KMS-11 (cell line): ENCODE results near the gene NRG3.

Experiments
- H2AFZ ChIP-seq: fragments of 200-600 bp; sonication (generic); 2 replicates; pipeline ENCODE4 v1.6.1; 2016; ENCODE audit warnings: antibody characterized with exemption, mixed run types, low read depth
- H3K27ac ChIP-seq: fragments of 200-600 bp; sonication (generic); 2 replicates; pipeline ENCODE4 v1.6.1; 2016; ENCODE audit warnings: mild to moderate bottlenecking, mixed run types
- H3K27me3 ChIP-seq: fragments of 200-600 bp; sonication (generic); 2 replicates; pipeline ENCODE4 v1.6.1; 2017; ENCODE audit warnings: mild to moderate bottlenecking, low read depth, mixed run types, moderate library complexity; ENCODE audit not compliant: insufficient read depth
- H3K36me3 ChIP-seq: fragments of 200-600 bp; sonication (generic); 2 replicates; pipeline ENCODE4 v1.6.1; 2017; ENCODE audit warnings: mild to moderate bottlenecking, mixed run types; ENCODE audit not compliant: insufficient read depth
- H3K4me1 ChIP-seq: fragments of 200-600 bp; sonication (generic); 2 replicates; pipeline ENCODE4 v1.6.1; 2016; ENCODE audit warnings: mild to moderate bottlenecking, low read depth, mixed run types; ENCODE audit not compliant: poor library complexity, severe bottlenecking
- H3K4me2 ChIP-seq: fragments of 200-600 bp; sonication (generic); 2 replicates; pipeline ENCODE4 v1.7.0; 2016; ENCODE audit warnings: mild to moderate bottlenecking, mixed run types
- H3K4me3 ChIP-seq: fragments of 200-600 bp; sonication (generic); IDR thresholded peaks from 2 replicates; pipeline ENCODE4 v1.6.1; 2017; ENCODE audit warnings: low read depth, low read length, mixed read lengths; ENCODE audit not compliant: insufficient read depth
- H3K79me2 ChIP-seq: fragments of 200-600 bp; sonication (generic); 2 replicates; pipeline ENCODE4 v1.6.1; 2016; ENCODE audit warnings: low read depth, mixed run types; ENCODE audit not compliant: insufficient read depth
- H3K9ac ChIP-seq: fragments of 200-600 bp; sonication (generic); 2 replicates; pipeline ENCODE4 v1.6.1; 2016; ENCODE audit warnings: mild to moderate bottlenecking, mixed run types
- H4K20me1 ChIP-seq: fragments of 200-600 bp; sonication (generic); 2 replicates; pipeline ENCODE4 v1.6.1; 2016; ENCODE audit warnings: mild to moderate bottlenecking, mixed run types; ENCODE audit not compliant: insufficient read depth
- CTCF ChIP-seq: fragments of 200-600 bp; sonication (generic); conservative IDR thresholded peaks from 2 replicates; pipeline ENCODE4 v1.6.1; 2017; ENCODE audit warnings: low read depth, mild to moderate bottlenecking, antibody characterized with exemption, low read length, moderate library complexity, mixed read lengths

Gene NRG3

GRCh38 chr10:82660205-82660604 is 785.2 kb downstream of the NRG3 start:
- H3K27me3 ChIP-seq, result no peaks in the 10 kb centered on the region
- no peaks in the 10 kb centered on the region for H4K20me1 ChIP-seq
- no peak overlapping the region for H2AFZ ChIP-seq
- no peak for TF ChIP-seq CTCF
- no peaks in the 10 kb centered on the region for H3K79me2 ChIP-seq
- H3K4me2 ChIP-seq, result no peak overlapping the region
- no peak overlapping the region for H3K4me3 ChIP-seq
- H3K27ac ChIP-seq, result no peak overlapping the region
- no peak overlapping the region for H3K9ac ChIP-seq
- H3K4me1 ChIP-seq, result no peaks in the 10 kb centered on the region
- H3K36me3 ChIP-seq, result no peaks in the 10 kb centered on the region

- no peak overlapping the region for H3K9ac ChIP-seq
- no peaks in the 10 kb centered on the region for H3K27me3 ChIP-seq
- no peak overlapping the region for H3K4me2 ChIP-seq
- H2AFZ ChIP-seq, result no peak overlapping the region
- no peak overlapping the region for H3K27ac ChIP-seq
- H3K79me2 ChIP-seq, result no peaks in the 10 kb centered on the region
- no peaks in the 10 kb centered on the region for H4K20me1 ChIP-seq
- H3K4me3 ChIP-seq, result no peak overlapping the region
- H3K4me1 ChIP-seq, result no peaks in the 10 kb centered on the region
- no peaks in the 10 kb centered on the region for H3K36me3 ChIP-seq
- TF ChIP-seq CTCF, result no peak
These were observed 786.0 kb downstream of the NRG3 start for GRCh38 chr10:82660986-82661385.

GRCh38 chr10:82661701-82662100 is 786.7 kb downstream of the NRG3 start:
- Histone ChIP-seq H3K4me2 (no peak overlapping the region), H3K4me3 (no peak overlapping the region), H3K27ac (no peak overlapping the region), H3K36me3 (no peaks in the 10 kb centered on the region), H3K4me1 (no peaks in the 10 kb centered on the region), H3K27me3 (no peaks in the 10 kb centered on the region), H4K20me1 (no peaks in the 10 kb centered on the region), H2AFZ (no peak overlapping the region), H3K79me2 (no peaks in the 10 kb centered on the region), H3K9ac (no peak overlapping the region)
- TF ChIP-seq CTCF, result no peak

- H3K4me3 ChIP-seq, result no peak overlapping the region
- H3K9ac ChIP-seq, result no peak overlapping the region
- H3K27ac ChIP-seq, result no peak overlapping the region
- H4K20me1 ChIP-seq, result no peaks in the 10 kb centered on the region
- H2AFZ ChIP-seq, result no peak overlapping the region
- no peaks in the 10 kb centered on the region for H3K36me3 ChIP-seq
- no peak overlapping the region for H3K4me2 ChIP-seq
- no peaks in the 10 kb centered on the region for H3K79me2 ChIP-seq
- H3K27me3 ChIP-seq, result no peaks in the 10 kb centered on the region
- no peak for TF ChIP-seq CTCF
- H3K4me1 ChIP-seq, result no peaks in the 10 kb centered on the region
These were observed 793.4 kb downstream of the NRG3 start for GRCh38 chr10:82668221-82668895.
